HepG2 (cell line): ENCODE results near the gene GSK3A. TPM values are rescaled to one million over a fixed set of nuclear protein-coding genes. Genes with fewer than 3 reads are reported as not detected.

Experiments
- ATAC-seq: fragments of 200-7000 bp; cut with Tn5 transposase; 3 replicates; pipeline ENCODE4 v1.9.1; 2020; ENCODE audit warnings: mild to moderate bottlenecking, moderate library complexity
- BruUV-seq: library from RNA; stranded (reverse); fragments of 400-500 nt; replicated peaks from 2 replicates; lab custom pipeline; 2021; lab: Mats Ljungman, UMichigan
- CTCF ChIA-PET: fragments of 300-600 bp; formaldehyde crosslinking; extraction: SDS; loops from one replicate; lab custom pipeline; 2021; ENCODE audit warnings: low total read pairs, inconsistent platforms, low intra/inter-chr PET ratio; lab: Yijun Ruan, JAX
- POLR2A ChIA-PET: fragments of 350-600 bp; sonication (Branson Sonifier 250); formaldehyde crosslinking; loops from one replicate; lab custom pipeline; 2020; ENCODE audit warnings: antibody characterized with exemption, inconsistent platforms; lab: Yijun Ruan, JAX
- DNase-seq: peaks from one replicate; pipeline ENCODE4 v3.0.0-alpha.2; 2015; ENCODE audit warnings: low spot score
- FAIRE-seq: peaks from 3 replicates; lab custom pipeline; 2011; peaks lifted over from hg19 to GRCh38; lab: Jason Lieb, UNC
- H2AFZ ChIP-seq: one replicate; pipeline ENCODE4 v1.6.1; 2011; ENCODE audit warnings: low read length, inconsistent platforms
- H3K27ac ChIP-seq: fragments of 300-600 bp; 3 replicates; pipeline ENCODE4 v1.8.0; 2011; ENCODE audit warnings: mixed run types, mild to moderate bottlenecking, mixed read lengths, low read length, inconsistent platforms; ENCODE audit not compliant: insufficient read depth; ENCODE audit errors: extremely low read length
- H3K27me3 ChIP-seq, 2 experiments: fragments of 200-600 bp in 1 of 2; 2 replicates in 1 of 2; 3 replicates in 1 of 2; pipeline versions ENCODE4 v1.6.0 to v1.8.0; 2011; ENCODE audit warnings: low read length in 2 of 2, mild to moderate bottlenecking in 2 of 2, moderate library complexity in 2 of 2, inconsistent platforms in 1 of 2; ENCODE audit not compliant: insufficient read depth in 2 of 2, control insufficient read depth in 1 of 2
- H3K36me3 ChIP-seq, 2 experiments: fragments of 200-600 bp in 1 of 2; replicated peaks in 1 of 2; 2 replicates in 1 of 2; 3 replicates in 1 of 2; pipeline versions ENCODE4 v1.5.1 to v1.8.0; 2011; ENCODE audit warnings: low read length in 2 of 2, inconsistent platforms in 1 of 2; ENCODE audit not compliant: insufficient read depth in 2 of 2, control insufficient read depth in 1 of 2
- H3K4me1 ChIP-seq: 2 replicates; pipeline ENCODE4 v1.5.1; 2012; ENCODE audit warnings: low read length, inconsistent platforms; ENCODE audit not compliant: insufficient read depth
- H3K4me2 ChIP-seq: 2 replicates; pipeline ENCODE4 v1.6.0; 2011; ENCODE audit warnings: low read depth, low read length, inconsistent platforms
- H3K4me3 ChIP-seq, 3 experiments: fragments of 200-600 bp in 1 of 3; sonication (generic), shearing (Covaris generic) in 1 of 3; replicated peaks in 1 of 3; 2 replicates each; pipeline ENCODE4 v1.5.1; 2011 to 2016; ENCODE audit warnings: low read length in 3 of 3, inconsistent platforms in 2 of 3, low read depth in 2 of 3, mild to moderate bottlenecking in 2 of 3, control low read depth in 1 of 3, mixed read lengths in 1 of 3; ENCODE audit not compliant: insufficient read depth in 1 of 3
- H3K79me2 ChIP-seq: one replicate; pipeline ENCODE4 v1.6.1; 2011; ENCODE audit warnings: low read length, inconsistent platforms; ENCODE audit not compliant: insufficient read depth
- H3K9ac ChIP-seq: 2 replicates; pipeline ENCODE4 v1.6.0; 2011; ENCODE audit warnings: mild to moderate bottlenecking, low read depth, low read length, inconsistent platforms; ENCODE audit not compliant: insufficient read depth
- H3K9me3 ChIP-seq: 2 replicates; pipeline ENCODE4 v1.5.1; 2012; ENCODE audit warnings: mild to moderate bottlenecking, low read length
- H4K20me1 ChIP-seq: 2 replicates; pipeline ENCODE4 v1.6.0; 2011; ENCODE audit warnings: inconsistent platforms, mild to moderate bottlenecking, low read length, moderate library complexity; ENCODE audit not compliant: insufficient read depth
- FLYWCH1 ChIP-seq: sonication (generic); formaldehyde crosslinking; IDR thresholded peaks from 2 replicates; pipeline ENCODE4 v1.8.1; 2023; ENCODE audit warnings: mild to moderate bottlenecking, missing genetic modification reagents
- NBN ChIP-seq: fragments of 450-650 bp; conservative IDR thresholded peaks from 2 replicates; pipeline ENCODE4 v1.6.1; 2017
- NR3C1 ChIP-seq: sonication (generic); formaldehyde crosslinking; IDR thresholded peaks from 2 replicates; pipeline ENCODE4 v1.4.0; 2020; ENCODE audit warnings: missing genetic modification reagents
- RBFOX2 ChIP-seq: fragments of 200-400 bp; formaldehyde crosslinking; IDR thresholded peaks from 2 replicates; pipeline ENCODE4 v1.6.1; 2017; ENCODE audit warnings: low read depth, mild to moderate bottlenecking, low read length
- ZNF775 ChIP-seq: sonication (generic); formaldehyde crosslinking; IDR thresholded peaks from 2 replicates; pipeline ENCODE4 v1.4.0; 2020; ENCODE audit warnings: missing genetic modification reagents, mild to moderate bottlenecking, moderate library complexity, borderline replicate concordance
- ZSCAN29 ChIP-seq: sonication (generic); formaldehyde crosslinking; conservative IDR thresholded peaks from 2 replicates; pipeline ENCODE4 v1.4.0; 2020; ENCODE audit warnings: mild to moderate bottlenecking, missing genetic modification reagents
- WGBS: methylation state at CpG from one replicate; pipeline ENCODE4 v1.1.6; 2017; ENCODE audit warnings: low lambda C conversion rate; 5-methylcytosine and 5-hydroxymethylcytosine counted together
- in situ Hi-C: cut with HindIII; loops from 2 replicates; pipeline ENCODE4 v1.10.0; 2017; ENCODE audit warnings: low pct_unique_long_range_greater_than_20kb; ENCODE audit not compliant: extremely low pct_ligation_motif_present
- intact Hi-C: fragments of 100-400 bp; cut with micrococcal nuclease; formaldehyde crosslinking; loops from one replicate; pipeline ENCODE4 v1.10.0; 2022; ENCODE audit not compliant: unreplicated experiment
- polyA plus RNA-seq, 8 experiments: library from polyadenylated mRNA; depleted of rRNA in 3 of 8; stranded (reverse) in 7 of 8; unstranded in 1 of 8; fragments of >200 nt; fragmentation: Illumina TruSeq in 4 of 8; extraction: Trizol in 4 of 8; gene quantifications; 2 replicates each; pipeline versions ENCODE4 v1.2.1 to v1.2.3, GENCODE V29; 2011 to 2016; ENCODE audit warnings: low read depth in 4 of 8, missing spikeins in 1 of 8, mixed read lengths in 1 of 8; ENCODE audit not compliant: insufficient read depth in 1 of 8
- total RNA-seq, 5 experiments: library from RNA; depleted of rRNA; stranded (reverse); fragments of >200 nt; fragmentation: Illumina TruSeq; extraction: Trizol; gene quantifications; 2 replicates each; pipeline ENCODE4 v1.2.3, GENCODE V29; 2016; ENCODE audit warnings: low read depth in 1 of 5
- TF ChIP-seq, protein P1 (sequence below): sonication (generic); formaldehyde crosslinking; conservative IDR thresholded peaks from 2 replicates; pipeline ENCODE4 v1.8.1; 2023; ENCODE audit warnings: missing genetic modification reagents
- TF ChIP-seq, protein P2 (sequence below): sonication (generic); formaldehyde crosslinking; IDR thresholded peaks from 2 replicates; pipeline ENCODE4 v1.8.0; 2022; ENCODE audit warnings: mild to moderate bottlenecking, missing genetic modification reagents, borderline replicate concordance

GSK3A gene
- total and polyA plus RNA-seq, 2 of the 13 experiments (the other 11 are each of a cell fraction or from before 2014, with no cell fraction given) = 16.9 to 52.5 TPM

DNA sequence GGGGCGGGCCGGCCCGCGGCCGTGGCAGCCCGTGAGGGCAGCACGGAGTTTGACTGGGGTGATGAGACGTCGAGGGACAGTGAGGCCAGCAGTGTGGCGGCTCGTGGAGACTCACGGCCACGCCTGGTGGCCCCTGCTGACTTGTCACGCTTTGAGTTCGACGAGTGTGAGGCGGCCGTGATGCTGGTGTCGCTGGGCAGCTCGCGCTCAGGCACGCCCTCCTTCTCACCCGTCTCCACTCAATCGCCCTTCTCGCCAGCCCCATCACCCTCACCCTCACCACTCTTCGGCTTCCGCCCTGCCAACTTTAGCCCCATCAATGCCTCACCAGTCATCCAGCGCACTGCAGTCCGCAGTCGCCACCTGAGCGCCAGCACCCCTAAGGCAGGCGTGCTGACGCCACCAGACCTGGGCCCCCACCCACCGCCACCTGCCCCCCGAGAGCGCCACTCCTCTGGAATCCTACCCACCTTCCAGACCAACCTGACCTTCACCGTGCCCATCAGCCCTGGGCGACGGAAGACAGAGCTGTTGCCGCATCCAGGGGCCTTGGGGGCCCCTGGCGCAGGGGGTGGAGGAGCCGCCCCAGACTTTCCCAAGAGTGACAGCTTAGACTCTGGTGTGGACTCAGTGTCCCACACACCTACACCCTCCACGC lies 31.1 kb upstream of the GSK3A start:
- in situ Hi-C loops = no loop called here
- no peaks in the 10 kb centered on the region; a peak in 1 of 5 replicates for H3K27me3 ChIP-seq
- ChIA-PET POLR2A (interaction anchor here (1.6 kb wide), 1 partner anchor 27 kb away, joined by 4 read pairs; no protein-coding TSS in a partner anchor), CTCF (no interaction called here)
- H3K9ac ChIP-seq = no peak overlapping the region
- ATAC-seq = no peak
- no peak overlapping the region for H3K27ac ChIP-seq
- no peak overlapping the region for H3K4me2 ChIP-seq
- 98% methylated on average over 32 of the region's 43 CpGs for WGBS
- BruUV-seq = no TSS peak
- no peak overlapping the region for H3K4me3 ChIP-seq
- no peaks in the 10 kb centered on the region for H3K9me3 ChIP-seq
- TF ChIP-seq, protein P1, sequence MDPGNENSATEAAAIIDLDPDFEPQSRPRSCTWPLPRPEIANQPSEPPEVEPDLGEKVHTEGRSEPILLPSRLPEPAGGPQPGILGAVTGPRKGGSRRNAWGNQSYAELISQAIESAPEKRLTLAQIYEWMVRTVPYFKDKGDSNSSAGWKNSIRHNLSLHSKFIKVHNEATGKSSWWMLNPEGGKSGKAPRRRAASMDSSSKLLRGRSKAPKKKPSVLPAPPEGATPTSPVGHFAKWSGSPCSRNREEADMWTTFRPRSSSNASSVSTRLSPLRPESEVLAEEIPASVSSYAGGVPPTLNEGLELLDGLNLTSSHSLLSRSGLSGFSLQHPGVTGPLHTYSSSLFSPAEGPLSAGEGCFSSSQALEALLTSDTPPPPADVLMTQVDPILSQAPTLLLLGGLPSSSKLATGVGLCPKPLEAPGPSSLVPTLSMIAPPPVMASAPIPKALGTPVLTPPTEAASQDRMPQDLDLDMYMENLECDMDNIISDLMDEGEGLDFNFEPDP (CRISPR knock-in tag) = 0 out of 2 replicates have a peak, but pooled peaks have one; percentile 38
- TF ChIP-seq NR3C1 (no peak), RBFOX2 (peak; percentile 18; the same call in 1 of the 2 replicates)
- TF ChIP-seq, all 625 proteins: peak for 2
- DNase-seq (no peak), FAIRE-seq (no peak)
- peaks cover 35% of the 10 kb centered on the region for H3K4me1 ChIP-seq
- no peaks in the 10 kb centered on the region for H4K20me1 ChIP-seq
- H2AFZ ChIP-seq = no peak overlapping the region
- H3K79me2 ChIP-seq = peaks cover 19% of the 10 kb centered on the region
- intact Hi-C loops = no loop called here
- H3K36me3 ChIP-seq = peaks cover 5 to 21% of the 10 kb centered on the region in 2 experiments; a peak in 4 of 5 replicates

DNA sequence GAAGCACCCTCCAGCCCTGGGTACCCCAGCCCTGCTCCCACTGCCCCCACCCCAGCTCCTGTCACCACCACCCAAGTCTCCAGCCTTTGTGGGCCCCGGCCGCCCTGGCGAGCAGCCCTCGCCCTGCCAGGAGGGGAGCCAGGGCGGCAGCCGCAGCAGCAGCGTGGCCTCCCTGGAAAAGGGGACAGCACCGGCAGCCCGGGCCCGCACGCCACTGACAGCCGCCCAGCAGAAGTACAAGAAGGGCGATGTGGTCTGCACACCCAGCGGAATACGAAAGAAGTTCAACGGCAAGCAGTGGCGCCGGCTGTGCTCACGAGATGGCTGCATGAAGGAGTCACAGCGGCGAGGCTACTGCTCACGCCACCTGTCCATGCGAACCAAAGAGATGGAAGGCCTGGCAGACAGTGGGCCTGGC lies 30.6 kb upstream of the GSK3A start:
- Histone ChIP-seq H3K9me3 (no peaks in the 10 kb centered on the region), H3K36me3 (peaks cover 5 to 21% of the 10 kb centered on the region in 2 experiments; a peak in 4 of 5 replicates), H3K27ac (no peak overlapping the region), H3K4me2 (no peak overlapping the region), H3K4me3 (no peak overlapping the region), H3K79me2 (peaks cover 19% of the 10 kb centered on the region), H2AFZ (no peak overlapping the region), H3K27me3 (no peaks in the 10 kb centered on the region; a peak in 1 of 5 replicates), H3K9ac (no peak overlapping the region), H4K20me1 (no peaks in the 10 kb centered on the region), H3K4me1 (peaks cover 30% of the 10 kb centered on the region)
- CTCF ChIA-PET = no interaction called here
- 97% methylated on average over 19 of the region's 23 CpGs for WGBS
- DNase-seq = no peak
- no peak for ATAC-seq
- intact Hi-C loops (no loop called here), in situ Hi-C loops (no loop called here)
- BruUV-seq = no TSS peak
- FAIRE-seq = no peak
- TF ChIP-seq NBN (no peak), ZSCAN29 (CRISPR knock-in tag) (no peak), FLYWCH1 (no peak), RBFOX2 (peak; percentile 36; the same call in 1 of the 2 replicates), ZNF775 (CRISPR knock-in tag) (no peak)
- TF ChIP-seq, protein P2, sequence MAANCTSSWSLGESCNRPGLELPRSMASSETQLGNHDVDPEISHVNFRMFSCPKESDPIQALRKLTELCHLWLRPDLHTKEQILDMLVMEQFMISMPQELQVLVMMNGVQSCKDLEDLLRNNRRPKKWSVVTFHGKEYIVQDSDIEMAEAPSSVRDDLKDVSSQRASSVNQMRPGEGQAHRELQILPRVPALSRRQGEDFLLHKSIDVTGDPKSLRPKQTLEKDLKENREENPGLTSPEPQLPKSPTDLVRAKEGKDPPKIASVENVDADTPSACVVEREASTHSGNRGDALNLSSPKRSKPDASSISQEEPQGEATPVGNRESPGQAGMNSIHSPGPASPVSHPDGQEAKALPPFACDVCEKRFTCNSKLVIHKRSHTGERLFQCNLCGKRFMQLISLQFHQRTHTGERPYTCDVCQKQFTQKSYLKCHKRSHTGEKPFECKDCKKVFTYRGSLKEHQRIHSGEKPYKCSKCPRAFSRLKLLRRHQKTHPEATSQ (CRISPR knock-in tag) = no peak
- POLR2A ChIA-PET = no interaction called here
